ENCODE results near the gene CHCT1.
"Not testable (repeated sequence)": the region's sequence is repeated elsewhere in the genome, so short reads cannot be mapped to it uniquely, and the experiment has no call there.

The CHCT1 gene

GRCh38 chr17:60433021-60433997 lies 11.0 kb downstream of the CHCT1 start:
- not testable (repeated sequence) for H3K9ac ChIP-seq (ENCODE audit: low read length); H3K27me3 ChIP-seq (ENCODE audit: control insufficient read depth, insufficient read depth, low read length); H3K4me3 ChIP-seq (ENCODE audit: low read length); H3K9me3 ChIP-seq (ENCODE audit: control insufficient read depth, low read length); H3K4me1 ChIP-seq (ENCODE audit: control insufficient read depth, insufficient read depth, low read length); H3K36me3 ChIP-seq (ENCODE audit: control insufficient read depth, insufficient read depth, low read length)

GRCh38 chr17:60435244-60436167 lies 13.2 kb downstream of the CHCT1 start:
- peaks cover 4% of the 10 kb centered on the region for H3K27me3 ChIP-seq (ENCODE audit: control insufficient read depth, insufficient read depth, low read length)
- peak overlapping the region; percentile 33 for H3K9ac ChIP-seq (ENCODE audit: low read length)
- no peak overlapping the region for H3K4me3 ChIP-seq (ENCODE audit: low read length)
- H3K9me3 ChIP-seq (ENCODE audit: control insufficient read depth, low read length): no peaks in the 10 kb centered on the region
- H3K4me1 ChIP-seq (ENCODE audit: control insufficient read depth, insufficient read depth, low read length): no peaks in the 10 kb centered on the region
- no peaks in the 10 kb centered on the region for H3K36me3 ChIP-seq (ENCODE audit: control insufficient read depth, insufficient read depth, low read length)

DNA sequence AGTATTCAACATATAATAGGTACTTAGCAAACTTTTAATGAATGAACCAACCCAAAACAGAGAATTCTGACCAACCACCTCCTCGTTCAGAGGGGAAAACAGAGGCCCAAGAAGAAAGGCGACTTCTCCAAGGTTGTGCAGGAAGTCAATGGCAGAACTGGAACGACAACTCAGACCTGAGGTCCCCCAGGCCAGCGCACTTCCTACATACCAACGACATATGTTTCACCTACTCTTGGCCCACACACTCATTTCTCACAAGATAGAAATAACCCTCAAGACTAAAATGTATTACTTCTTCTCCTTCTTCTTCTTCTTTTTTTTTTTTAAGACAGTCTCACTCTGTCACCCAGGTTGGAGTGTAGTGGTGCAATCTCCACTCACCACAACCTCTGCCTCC lies 14.4 kb downstream of the CHCT1 start:
- H3K4me3 ChIP-seq (ENCODE audit: low read length): no peak overlapping the region
- no peaks in the 10 kb centered on the region for H3K4me1 ChIP-seq (ENCODE audit: control insufficient read depth, insufficient read depth, low read length)
- no peak overlapping the region for H3K9ac ChIP-seq (ENCODE audit: low read length)
- no peaks in the 10 kb centered on the region for H3K36me3 ChIP-seq (ENCODE audit: control insufficient read depth, insufficient read depth, low read length)
- peaks cover 4% of the 10 kb centered on the region for H3K27me3 ChIP-seq (ENCODE audit: control insufficient read depth, insufficient read depth, low read length)
- no peaks in the 10 kb centered on the region for H3K9me3 ChIP-seq (ENCODE audit: control insufficient read depth, low read length)

GRCh38 chr17:60439501-60439900 lies 17.2 kb downstream of the CHCT1 start:
- no peaks in the 10 kb centered on the region for H3K4me1 ChIP-seq (ENCODE audit: control insufficient read depth, insufficient read depth, low read length)
- H3K9ac ChIP-seq (ENCODE audit: low read length): no peak overlapping the region
- H3K27me3 ChIP-seq (ENCODE audit: control insufficient read depth, insufficient read depth, low read length): peaks cover 4% of the 10 kb centered on the region
- H3K9me3 ChIP-seq (ENCODE audit: control insufficient read depth, low read length): no peaks in the 10 kb centered on the region
- H3K4me3 ChIP-seq (ENCODE audit: low read length): no peak overlapping the region
- no peaks in the 10 kb centered on the region for H3K36me3 ChIP-seq (ENCODE audit: control insufficient read depth, insufficient read depth, low read length)

- H3K4me1 ChIP-seq (ENCODE audit: control insufficient read depth, insufficient read depth, low read length): no peaks in the 10 kb centered on the region
- H3K4me3 ChIP-seq (ENCODE audit: low read length): no peak overlapping the region
- no peak overlapping the region for H3K9ac ChIP-seq (ENCODE audit: low read length)
- no peaks in the 10 kb centered on the region for H3K27me3 ChIP-seq (ENCODE audit: control insufficient read depth, insufficient read depth, low read length)
- H3K36me3 ChIP-seq (ENCODE audit: control insufficient read depth, insufficient read depth, low read length): no peaks in the 10 kb centered on the region
- H3K9me3 ChIP-seq (ENCODE audit: control insufficient read depth, low read length): no peaks in the 10 kb centered on the region
These were observed 20.2 kb downstream of the CHCT1 start for GRCh38 chr17:60442271-60443173.

- no peak overlapping the region for H3K4me3 ChIP-seq (ENCODE audit: low read length)
- H3K4me1 ChIP-seq (ENCODE audit: control insufficient read depth, insufficient read depth, low read length): no peaks in the 10 kb centered on the region
- H3K9ac ChIP-seq (ENCODE audit: low read length): no peak overlapping the region
- H3K27me3 ChIP-seq (ENCODE audit: control insufficient read depth, insufficient read depth, low read length): no peaks in the 10 kb centered on the region
- H3K36me3 ChIP-seq (ENCODE audit: control insufficient read depth, insufficient read depth, low read length): no peaks in the 10 kb centered on the region
- no peaks in the 10 kb centered on the region for H3K9me3 ChIP-seq (ENCODE audit: control insufficient read depth, low read length)
These were observed 21.4 kb downstream of the CHCT1 start for GRCh38 chr17:60443713-60444112.

DNA sequence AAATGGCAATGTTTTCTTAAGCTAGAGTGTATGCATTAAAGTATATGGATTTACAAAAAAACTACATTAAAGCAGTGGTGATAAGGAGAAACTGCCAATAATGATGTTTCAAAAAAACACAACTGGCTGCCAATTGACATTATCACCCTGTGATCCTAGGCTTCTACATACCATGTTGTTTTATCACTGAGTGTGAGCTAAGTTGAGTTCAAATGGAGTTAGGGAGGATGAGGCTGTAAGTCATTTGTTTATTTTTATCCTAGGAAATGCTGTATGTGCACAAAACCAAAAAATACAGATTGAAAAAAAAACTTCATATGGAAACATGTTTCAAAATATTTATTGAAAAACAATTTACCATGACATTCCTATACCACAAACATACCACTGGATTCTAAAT lies 22.9 kb downstream of the CHCT1 start:
- Histone ChIP-seq H3K36me3 (ENCODE audit: control insufficient read depth, insufficient read depth, low read length) (no peaks in the 10 kb centered on the region), H3K9ac (ENCODE audit: low read length) (no peak overlapping the region), H3K4me1 (ENCODE audit: control insufficient read depth, insufficient read depth, low read length) (no peaks in the 10 kb centered on the region), H3K27me3 (ENCODE audit: control insufficient read depth, insufficient read depth, low read length) (no peaks in the 10 kb centered on the region), H3K4me3 (ENCODE audit: low read length) (no peak overlapping the region), H3K9me3 (ENCODE audit: control insufficient read depth, low read length) (no peaks in the 10 kb centered on the region)

DNA sequence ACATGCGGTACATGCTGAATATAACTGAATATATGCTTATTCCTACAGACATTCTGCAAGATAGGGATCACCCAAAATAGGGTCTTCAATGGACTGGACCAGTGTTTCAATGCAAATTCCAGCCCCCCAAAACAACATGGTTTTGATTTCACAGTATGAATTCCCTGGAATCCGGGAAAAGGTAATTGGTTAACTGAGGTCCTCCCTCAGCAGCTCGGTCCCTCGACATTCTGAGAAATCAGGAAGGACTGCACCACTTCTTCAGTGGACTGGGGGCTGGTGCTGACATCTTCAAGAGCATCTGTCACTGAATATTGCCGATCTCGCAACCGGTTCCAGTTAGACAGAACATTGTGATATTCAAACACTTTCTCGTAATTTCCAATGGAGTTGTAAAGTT lies 25.1 kb downstream of the CHCT1 start:
- Histone ChIP-seq H3K36me3 (ENCODE audit: control insufficient read depth, insufficient read depth, low read length) (no peaks in the 10 kb centered on the region), H3K9me3 (ENCODE audit: control insufficient read depth, low read length) (no peaks in the 10 kb centered on the region), H3K4me1 (ENCODE audit: control insufficient read depth, insufficient read depth, low read length) (no peaks in the 10 kb centered on the region), H3K4me3 (ENCODE audit: low read length) (no peak overlapping the region), H3K9ac (ENCODE audit: low read length) (no peak overlapping the region), H3K27me3 (ENCODE audit: control insufficient read depth, insufficient read depth, low read length) (no peaks in the 10 kb centered on the region)

- Histone ChIP-seq H3K4me1 (ENCODE audit: control insufficient read depth, insufficient read depth, low read length) (no peaks in the 10 kb centered on the region), H3K9ac (ENCODE audit: low read length) (no peak overlapping the region), H3K27me3 (ENCODE audit: control insufficient read depth, insufficient read depth, low read length) (no peaks in the 10 kb centered on the region), H3K9me3 (ENCODE audit: control insufficient read depth, low read length) (no peaks in the 10 kb centered on the region), H3K36me3 (ENCODE audit: control insufficient read depth, insufficient read depth, low read length) (no peaks in the 10 kb centered on the region), H3K4me3 (ENCODE audit: low read length) (no peak overlapping the region)
These were observed 28.8 kb downstream of the CHCT1 start for GRCh38 chr17:60451071-60451470.

- no peaks in the 10 kb centered on the region for H3K9me3 ChIP-seq (ENCODE audit: control insufficient read depth, low read length)
- H3K36me3 ChIP-seq (ENCODE audit: control insufficient read depth, insufficient read depth, low read length): no peaks in the 10 kb centered on the region
- no peak overlapping the region for H3K4me3 ChIP-seq (ENCODE audit: low read length)
- no peak overlapping the region for H3K9ac ChIP-seq (ENCODE audit: low read length)
- H3K27me3 ChIP-seq (ENCODE audit: control insufficient read depth, insufficient read depth, low read length): no peaks in the 10 kb centered on the region
- H3K4me1 ChIP-seq (ENCODE audit: control insufficient read depth, insufficient read depth, low read length): no peaks in the 10 kb centered on the region
These were observed 29.7 kb downstream of the CHCT1 start for GRCh38 chr17:60451965-60452364.

DNA sequence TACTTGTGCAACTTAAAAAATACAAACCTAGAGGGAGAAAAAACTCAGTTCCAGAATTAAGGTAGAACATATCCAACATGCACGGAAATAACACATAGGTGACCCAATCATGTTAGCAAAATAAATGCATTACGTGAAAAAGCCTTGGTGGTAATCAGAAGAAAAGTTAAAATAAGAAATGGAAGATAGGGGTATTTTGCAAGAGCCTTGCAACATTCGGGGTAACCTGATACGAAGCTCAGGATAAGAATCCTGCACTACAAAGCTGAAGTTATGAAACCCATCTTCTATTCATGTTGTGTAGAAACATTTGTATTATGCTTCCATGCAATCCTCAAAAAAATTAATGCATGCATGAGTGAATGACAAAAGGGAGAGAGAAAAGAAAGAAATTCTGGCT lies 33.1 kb downstream of the CHCT1 start:
- Histone ChIP-seq H3K27me3 (ENCODE audit: control insufficient read depth, insufficient read depth, low read length) (no peaks in the 10 kb centered on the region), H3K36me3 (ENCODE audit: control insufficient read depth, insufficient read depth, low read length) (no peaks in the 10 kb centered on the region), H3K9ac (ENCODE audit: low read length) (no peak overlapping the region), H3K4me1 (ENCODE audit: control insufficient read depth, insufficient read depth, low read length) (no peaks in the 10 kb centered on the region), H3K4me3 (ENCODE audit: low read length) (no peak overlapping the region), H3K9me3 (ENCODE audit: control insufficient read depth, low read length) (no peaks in the 10 kb centered on the region)

All from mucosa of stomach (tissue), 1 donor.